ENCODE data around the gene TRMT1.

Gene TRMT1

GRCh38 chr19:13070425-13071140 lies 46.0 kb downstream of the TRMT1 start:
- in situ Hi-C loops (cut with HindIII; ENCODE audit: low sequenced_read_pairs): loop anchor here (25.0 kb wide), 1 partner anchor 167 kb away; no protein-coding TSS in a partner anchor
- TF ChIP-seq, protein P1, sequence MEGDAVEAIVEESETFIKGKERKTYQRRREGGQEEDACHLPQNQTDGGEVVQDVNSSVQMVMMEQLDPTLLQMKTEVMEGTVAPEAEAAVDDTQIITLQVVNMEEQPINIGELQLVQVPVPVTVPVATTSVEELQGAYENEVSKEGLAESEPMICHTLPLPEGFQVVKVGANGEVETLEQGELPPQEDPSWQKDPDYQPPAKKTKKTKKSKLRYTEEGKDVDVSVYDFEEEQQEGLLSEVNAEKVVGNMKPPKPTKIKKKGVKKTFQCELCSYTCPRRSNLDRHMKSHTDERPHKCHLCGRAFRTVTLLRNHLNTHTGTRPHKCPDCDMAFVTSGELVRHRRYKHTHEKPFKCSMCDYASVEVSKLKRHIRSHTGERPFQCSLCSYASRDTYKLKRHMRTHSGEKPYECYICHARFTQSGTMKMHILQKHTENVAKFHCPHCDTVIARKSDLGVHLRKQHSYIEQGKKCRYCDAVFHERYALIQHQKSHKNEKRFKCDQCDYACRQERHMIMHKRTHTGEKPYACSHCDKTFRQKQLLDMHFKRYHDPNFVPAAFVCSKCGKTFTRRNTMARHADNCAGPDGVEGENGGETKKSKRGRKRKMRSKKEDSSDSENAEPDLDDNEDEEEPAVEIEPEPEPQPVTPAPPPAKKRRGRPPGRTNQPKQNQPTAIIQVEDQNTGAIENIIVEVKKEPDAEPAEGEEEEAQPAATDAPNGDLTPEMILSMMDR (IDR thresholded peaks at IDR 0.05; ENCODE audit: low read depth, low read length, missing control alignments): no peak
- DNase-seq (ENCODE audit: low read depth): no peak
- no peak overlapping the region for H3K4me3 ChIP-seq (ENCODE audit: low read depth, low read length)

DNA sequence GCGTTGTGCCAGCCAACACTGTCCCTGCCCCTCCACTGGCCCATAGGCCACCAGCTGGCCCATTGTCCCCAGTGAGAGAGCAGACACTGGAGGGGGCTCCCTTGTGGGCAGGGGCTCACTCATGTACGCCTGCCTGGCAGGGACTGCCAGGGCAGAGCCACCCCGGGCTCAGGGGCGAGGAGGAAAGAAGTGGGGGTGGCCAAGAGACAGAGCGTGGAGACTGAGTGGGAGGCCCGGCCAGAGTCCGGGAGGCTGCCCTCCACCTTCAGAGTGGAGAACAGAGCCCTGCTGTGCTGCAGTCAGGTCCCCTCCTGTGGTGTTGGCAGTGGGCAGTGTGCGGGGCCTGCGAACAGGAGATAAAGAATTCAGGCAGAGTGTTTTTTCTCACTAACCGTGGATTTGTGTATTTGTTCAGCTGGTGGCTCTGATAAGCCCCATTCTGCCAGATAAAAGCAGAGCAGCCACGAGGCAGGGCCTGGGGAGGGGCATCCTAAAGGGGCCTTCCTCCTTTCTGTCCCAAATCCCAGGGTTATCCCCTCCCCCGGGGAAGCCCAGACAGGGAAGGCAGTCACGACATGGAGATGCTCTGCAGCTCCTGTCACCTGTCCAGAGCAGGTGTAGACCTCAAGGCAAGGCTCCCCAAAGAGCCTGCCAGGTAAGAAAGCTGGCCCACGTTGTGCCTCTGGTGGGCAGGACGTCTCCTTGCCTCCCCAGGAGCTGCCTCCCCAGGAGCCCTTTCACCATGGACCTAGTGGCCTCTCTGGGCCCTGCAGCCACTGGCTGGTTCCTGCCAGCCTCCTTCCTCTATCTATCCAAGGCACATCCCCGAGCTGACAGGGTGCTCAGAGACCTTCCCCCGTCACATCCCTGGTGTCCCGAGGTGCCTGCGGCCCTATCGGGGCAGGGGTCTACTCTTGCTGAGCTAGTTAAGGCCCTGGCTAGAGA lies 46.9 kb downstream of the TRMT1 start:
- TF ChIP-seq, protein P1 (IDR thresholded peaks at IDR 0.05; ENCODE audit: low read depth, low read length, missing control alignments): peak; percentile 16
- in situ Hi-C loops (cut with HindIII; ENCODE audit: low sequenced_read_pairs): loop anchor here (25.0 kb wide), 1 partner anchor 168 kb away; no protein-coding TSS in a partner anchor
- no peak overlapping the region for H3K4me3 ChIP-seq (ENCODE audit: low read depth, low read length)
- no peak for DNase-seq (ENCODE audit: low read depth)

DNA sequence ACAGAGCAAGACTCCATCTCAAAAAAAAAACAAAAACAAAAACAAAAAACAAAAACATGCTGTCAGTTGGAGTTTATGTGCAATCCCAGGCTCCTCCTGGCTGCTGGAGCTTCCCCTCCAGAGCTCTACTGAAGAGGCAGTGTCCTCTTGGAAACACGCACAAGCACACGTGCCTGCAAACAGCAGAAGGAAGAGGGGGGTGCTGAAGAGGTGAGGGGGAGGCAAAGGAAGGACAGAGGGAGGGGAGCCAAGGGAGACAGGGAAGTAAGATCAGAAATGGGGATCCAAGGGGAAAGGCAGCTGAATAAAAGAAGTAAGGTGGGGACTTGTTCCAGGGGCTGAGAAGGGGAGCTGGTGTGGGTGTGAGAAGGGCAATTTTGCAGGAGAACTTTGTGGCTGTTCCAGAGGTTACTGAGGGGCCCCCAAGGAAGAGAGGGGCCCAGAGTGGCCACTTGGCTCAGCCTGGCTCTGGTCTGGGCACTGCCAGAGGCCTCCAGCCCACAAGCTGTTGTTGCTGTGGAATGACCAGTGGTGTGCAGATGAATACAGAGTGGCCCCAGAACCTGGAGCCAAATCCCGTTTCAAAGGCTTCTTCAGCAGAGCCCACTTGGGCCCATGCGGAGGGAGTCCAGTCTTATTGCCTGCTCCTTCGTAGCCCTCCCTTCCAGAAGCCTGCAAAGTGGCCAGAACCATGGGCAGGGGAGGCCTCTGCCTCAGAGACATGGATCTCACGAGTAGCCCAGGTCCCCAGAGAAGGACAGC lies 48.3 kb downstream of the TRMT1 start:
- no peak for DNase-seq (ENCODE audit: low read depth)
- TF ChIP-seq, protein P1 (IDR thresholded peaks at IDR 0.05; ENCODE audit: low read depth, low read length, missing control alignments): no peak
- in situ Hi-C loops (cut with HindIII; ENCODE audit: low sequenced_read_pairs): loop anchor here (25.0 kb wide), 1 partner anchor 169 kb away; no protein-coding TSS in a partner anchor
- no peak overlapping the region for H3K4me3 ChIP-seq (ENCODE audit: low read depth, low read length)

DNA sequence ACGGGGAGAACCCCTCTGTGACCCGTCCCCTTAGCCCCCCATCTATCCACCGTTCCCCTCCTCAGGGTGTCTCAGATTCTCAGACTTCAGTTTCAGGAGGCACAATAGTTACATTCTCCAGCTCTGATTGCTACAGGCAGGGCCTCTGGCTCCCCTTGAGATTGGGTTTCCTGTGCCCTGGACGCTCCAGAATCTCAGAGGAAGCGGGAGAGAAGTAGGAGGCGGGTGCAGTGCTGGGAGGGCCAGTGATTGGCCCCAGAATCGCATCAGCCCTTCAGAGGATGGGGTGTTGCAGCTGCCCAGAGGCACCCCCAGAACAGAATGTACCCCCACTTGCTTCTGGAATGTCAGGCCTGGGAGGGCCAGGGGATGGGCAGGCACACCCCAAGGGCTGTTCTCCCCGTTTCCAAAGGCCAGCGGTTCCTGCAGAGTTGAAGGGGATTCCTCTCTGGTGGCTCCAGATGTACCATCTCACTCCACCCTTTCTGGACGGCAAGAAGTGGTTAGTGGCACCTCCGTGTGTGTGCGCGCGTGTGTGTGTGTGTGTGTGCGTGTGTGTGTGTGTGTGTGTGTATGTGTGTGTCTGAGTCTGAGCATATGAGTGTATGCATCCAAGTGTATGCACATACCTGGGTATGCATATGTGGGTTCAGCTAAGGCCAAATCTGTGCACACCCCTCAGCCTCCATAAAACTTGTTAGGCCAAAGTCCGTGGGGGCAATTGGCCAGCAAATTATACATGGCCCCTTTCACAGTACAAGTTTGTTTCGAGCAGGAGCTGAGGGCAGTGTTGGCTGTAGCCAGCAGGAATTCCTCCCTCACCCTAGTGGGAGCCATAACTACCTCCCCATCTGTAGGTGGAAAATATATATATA lies 49.4 kb downstream of the TRMT1 start:
- in situ Hi-C loops (cut with HindIII; ENCODE audit: low sequenced_read_pairs): loop anchor here (25.0 kb wide), 1 partner anchor 170 kb away; no protein-coding TSS in a partner anchor
- TF ChIP-seq, protein P1 (IDR thresholded peaks at IDR 0.05; ENCODE audit: low read depth, low read length, missing control alignments): no peak
- H3K4me3 ChIP-seq (ENCODE audit: low read depth, low read length): no peak overlapping the region
- DNase-seq (ENCODE audit: low read depth): no peak

GRCh38 chr19:13066226-13066625 lies 50.3 kb downstream of the TRMT1 start:
- in situ Hi-C loops (cut with HindIII; ENCODE audit: low sequenced_read_pairs): loop anchor here (25.0 kb wide), 1 partner anchor 171 kb away; no protein-coding TSS in a partner anchor
- no peak for DNase-seq (ENCODE audit: low read depth)
- TF ChIP-seq, protein P1 (IDR thresholded peaks at IDR 0.05; ENCODE audit: low read depth, low read length, missing control alignments): no peak
- H3K4me3 ChIP-seq (ENCODE audit: low read depth, low read length): no peak overlapping the region

Data from astrocyte of the cerebellum (primary cell).